ENCODE results near the gene PPP1R3G. TPM values are rescaled to one million over a fixed set of nuclear protein-coding genes. Genes with fewer than 3 reads are reported as not detected.

Gene PPP1R3G
- total and polyA plus RNA-seq, 2 donors: 0.75 to 1.5 TPM

- peak in 7 of 9 donors; percentile 20 to 64 (median 30) for DNase-seq (ENCODE audit: low read depth in 6 of 9, low spot score in 9 of 9)
Measured at GRCh38 chr6:5135788-5136376, 50.7 kb downstream of the PPP1R3G start.

GRCh38 chr6:5136851-5137250 lies 51.7 kb downstream of the PPP1R3G start:
- H3K27ac ChIP-seq (ENCODE audit: low read depth in 1 of 2, low read length in 1 of 2): no peak overlapping the region
- DNase-seq (ENCODE audit: low read depth in 6 of 9, low spot score in 9 of 9): no peak
- 98% methylated on average over 8 of the region's 8 CpGs for WGBS
- no peaks in the 10 kb centered on the region for H3K27me3 ChIP-seq (ENCODE audit: control insufficient read depth in 2 of 2, insufficient read depth in 1 of 2, low read length in 1 of 2)
- H3K9me3 ChIP-seq (ENCODE audit: control insufficient read depth in 2 of 2, insufficient read depth in 1 of 2, low read length in 1 of 2): no peaks in the 10 kb centered on the region
- no peak overlapping the region for H3K4me3 ChIP-seq (ENCODE audit: low read length in 2 of 2)
- no peaks in the 10 kb centered on the region for H3K36me3 ChIP-seq (ENCODE audit: control insufficient read depth in 2 of 2, insufficient read depth in 2 of 2, low read length in 1 of 2)
- H3K4me1 ChIP-seq (ENCODE audit: control insufficient read depth in 2 of 2, insufficient read depth in 2 of 2, low read length in 2 of 2): no peaks in the 10 kb centered on the region

More at GRCh38 chr6:5135788-5136376, 50.7 kb downstream of the PPP1R3G start:
- Histone ChIP-seq H3K27me3 (ENCODE audit: control insufficient read depth in 2 of 2, insufficient read depth in 1 of 2, low read length in 1 of 2) (no peaks in the 10 kb centered on the region), H3K36me3 (ENCODE audit: control insufficient read depth in 2 of 2, insufficient read depth in 2 of 2, low read length in 1 of 2) (no peaks in the 10 kb centered on the region), H3K27ac (ENCODE audit: low read depth in 1 of 2, low read length in 1 of 2) (no peak overlapping the region), H3K4me3 (ENCODE audit: low read length in 2 of 2) (no peak overlapping the region), H3K9me3 (ENCODE audit: control insufficient read depth in 2 of 2, insufficient read depth in 1 of 2, low read length in 1 of 2) (no peaks in the 10 kb centered on the region), H3K4me1 (ENCODE audit: control insufficient read depth in 2 of 2, insufficient read depth in 2 of 2, low read length in 2 of 2) (no peaks in the 10 kb centered on the region)
- 83% methylated on average over 9 of the region's 9 CpGs for WGBS

Other genes starting within 250 kb of the PPP1R3G start
- 10.1 TPM for gene RPP40, start 81.3 kb upstream of the PPP1R3G start, total RNA-seq
- 9.3 TPM for gene RPP40, start 81.3 kb upstream of the PPP1R3G start, polyA plus RNA-seq
- gene LYRM4, start 175.6 kb downstream of the PPP1R3G start, total RNA-seq: 33.7 TPM
- 31.6 TPM for gene LYRM4, start 175.6 kb downstream of the PPP1R3G start, polyA plus RNA-seq
- gene FARS2, start 176.2 kb downstream of the PPP1R3G start, total RNA-seq: 23.2 TPM
- gene FARS2, start 176.2 kb downstream of the PPP1R3G start, polyA plus RNA-seq: 10.5 TPM

Data from thymus (tissue), 11 donors.